ENCODE results near the gene TSC22D4.
"Not testable (repeated sequence)": the region's sequence is repeated elsewhere in the genome, so short reads cannot be mapped to it uniquely, and the experiment has no call there.

The TSC22D4 gene

DNA sequence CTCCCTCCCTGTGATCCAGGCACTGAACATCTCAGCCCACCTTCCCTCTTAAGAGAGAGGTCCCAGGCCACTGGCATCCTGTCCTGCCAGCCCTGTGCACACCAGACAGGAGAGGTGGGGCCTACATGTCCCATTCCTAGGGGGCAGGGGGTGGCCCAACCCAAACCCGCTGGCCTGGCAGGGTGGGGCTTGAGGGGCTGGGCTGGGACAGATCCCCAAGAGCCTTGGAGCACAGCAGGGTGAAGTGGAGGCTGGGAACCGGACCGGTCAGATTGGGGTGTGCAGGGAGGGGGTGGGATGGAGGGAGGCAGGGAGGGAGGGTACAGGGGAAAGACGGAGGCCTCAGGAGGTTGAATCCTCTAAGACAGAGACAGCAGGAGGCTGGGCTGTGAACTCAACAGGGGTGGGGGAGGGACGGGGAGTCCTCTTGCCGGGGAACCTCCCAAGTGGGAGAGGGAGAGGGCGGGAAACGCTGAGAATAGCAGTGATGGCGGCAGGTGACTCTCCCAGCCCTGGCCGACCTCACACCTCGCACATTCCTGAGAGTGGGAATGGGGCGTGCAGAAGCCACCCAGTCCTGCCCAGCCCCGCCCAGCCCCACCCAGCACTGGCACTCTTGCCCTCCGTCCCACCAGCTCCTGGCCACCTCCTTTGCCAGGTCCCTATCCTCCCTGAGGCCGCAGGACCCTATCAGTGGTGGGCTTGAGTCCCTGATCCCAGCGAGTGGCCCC is 6.7 kb downstream of the TSC22D4 start:
- ATAC-seq, result no peak

DNA sequence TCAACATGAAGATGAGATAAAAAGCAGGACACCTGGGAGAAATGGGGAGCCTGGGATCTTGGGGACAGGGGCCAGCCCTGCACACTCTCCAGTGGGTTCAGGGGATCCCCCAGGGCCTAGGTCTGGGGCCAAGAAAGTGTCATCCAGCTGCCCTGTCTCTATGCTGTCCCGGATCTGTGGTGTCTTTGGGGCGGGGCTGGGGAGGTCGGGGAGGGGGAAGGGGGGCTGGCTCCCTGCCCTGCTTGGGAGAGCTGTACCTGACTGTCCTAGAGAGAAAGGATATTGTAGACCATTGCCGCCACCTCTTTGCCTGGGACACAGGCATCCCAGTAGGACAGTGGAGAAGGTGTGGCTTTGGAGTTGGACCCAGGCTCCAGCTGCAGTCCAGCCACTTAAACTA is 8.0 kb downstream of the TSC22D4 start:
- ATAC-seq, result no peak

DNA sequence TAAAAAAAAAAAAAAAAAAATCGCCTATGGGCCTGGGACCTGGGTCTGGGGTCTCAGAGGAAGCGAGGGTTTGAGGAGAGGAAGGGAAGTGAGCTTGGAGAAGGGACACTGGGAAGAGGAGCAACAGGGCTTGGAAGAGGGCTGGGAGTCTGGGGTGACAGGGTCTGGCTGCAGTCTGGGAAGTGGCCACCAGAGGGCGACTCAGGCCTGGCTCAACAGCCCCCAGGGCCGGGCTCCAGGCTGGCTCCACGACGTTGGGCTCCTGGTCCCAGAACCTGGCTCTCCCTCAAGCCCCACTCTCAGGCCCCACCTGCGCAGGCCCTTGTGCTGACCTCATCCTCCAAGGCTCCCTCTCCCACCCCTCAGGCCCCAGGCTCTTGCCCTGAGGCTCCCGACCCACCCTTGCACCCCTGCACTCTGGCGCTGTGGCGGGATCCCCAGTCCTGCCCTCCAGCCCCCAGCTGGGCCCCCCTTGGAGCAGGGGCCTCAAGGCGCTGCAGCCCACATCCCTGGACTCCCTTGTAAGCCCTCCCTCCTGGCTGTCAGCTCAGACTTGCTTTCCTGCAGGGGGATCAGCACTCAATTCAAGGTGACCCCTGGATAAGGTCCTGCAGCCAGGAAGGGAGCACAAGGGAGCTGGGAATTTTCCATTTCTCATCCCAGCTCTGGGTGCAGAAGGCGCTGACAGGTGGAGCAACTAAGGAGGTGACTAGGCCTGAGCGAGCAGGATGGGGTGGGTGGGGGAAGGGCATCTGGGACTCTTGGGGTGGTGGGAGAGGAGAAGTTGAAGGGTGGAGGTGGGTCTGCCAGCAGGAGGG is 9.6 kb downstream of the TSC22D4 start:
- peak; percentile 81 to 91 for ATAC-seq

DNA sequence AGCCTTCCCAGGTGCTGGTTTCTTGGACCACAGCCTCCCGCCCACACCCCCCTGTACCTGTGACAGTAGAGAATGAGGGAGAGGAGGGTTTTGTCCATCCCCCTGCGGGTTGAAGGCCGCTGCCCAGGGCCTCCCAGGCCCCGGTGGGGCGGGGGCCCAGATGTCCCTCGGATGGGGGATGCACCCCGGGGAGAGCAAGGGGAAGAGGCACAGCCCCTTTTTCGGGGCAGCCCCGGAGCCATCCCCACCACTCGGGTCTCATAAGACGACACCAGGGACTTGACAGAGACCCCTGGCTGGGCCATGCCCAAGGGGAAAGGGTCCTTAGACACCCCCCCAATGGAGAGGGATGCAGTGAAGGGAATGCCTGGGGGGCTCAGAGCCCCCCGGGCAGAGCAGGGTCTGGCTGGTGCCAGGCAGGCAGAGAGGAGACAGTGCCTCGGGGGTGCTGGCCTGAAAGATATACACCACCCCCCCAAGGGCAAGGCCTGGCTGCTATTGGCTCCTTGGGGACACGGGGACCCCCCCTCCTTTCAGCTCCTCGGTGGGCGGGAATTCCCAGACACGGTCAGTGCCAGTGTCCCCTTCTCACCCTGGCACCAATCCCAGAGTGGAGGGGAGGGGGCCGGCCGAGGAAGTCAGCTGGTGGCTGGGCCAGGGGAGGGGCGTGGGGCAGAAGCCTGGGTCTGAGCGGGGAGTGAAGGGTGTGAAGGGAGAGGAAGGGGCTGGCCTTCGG is 11.2 kb downstream of the TSC22D4 start:
- no peak for ATAC-seq

DNA sequence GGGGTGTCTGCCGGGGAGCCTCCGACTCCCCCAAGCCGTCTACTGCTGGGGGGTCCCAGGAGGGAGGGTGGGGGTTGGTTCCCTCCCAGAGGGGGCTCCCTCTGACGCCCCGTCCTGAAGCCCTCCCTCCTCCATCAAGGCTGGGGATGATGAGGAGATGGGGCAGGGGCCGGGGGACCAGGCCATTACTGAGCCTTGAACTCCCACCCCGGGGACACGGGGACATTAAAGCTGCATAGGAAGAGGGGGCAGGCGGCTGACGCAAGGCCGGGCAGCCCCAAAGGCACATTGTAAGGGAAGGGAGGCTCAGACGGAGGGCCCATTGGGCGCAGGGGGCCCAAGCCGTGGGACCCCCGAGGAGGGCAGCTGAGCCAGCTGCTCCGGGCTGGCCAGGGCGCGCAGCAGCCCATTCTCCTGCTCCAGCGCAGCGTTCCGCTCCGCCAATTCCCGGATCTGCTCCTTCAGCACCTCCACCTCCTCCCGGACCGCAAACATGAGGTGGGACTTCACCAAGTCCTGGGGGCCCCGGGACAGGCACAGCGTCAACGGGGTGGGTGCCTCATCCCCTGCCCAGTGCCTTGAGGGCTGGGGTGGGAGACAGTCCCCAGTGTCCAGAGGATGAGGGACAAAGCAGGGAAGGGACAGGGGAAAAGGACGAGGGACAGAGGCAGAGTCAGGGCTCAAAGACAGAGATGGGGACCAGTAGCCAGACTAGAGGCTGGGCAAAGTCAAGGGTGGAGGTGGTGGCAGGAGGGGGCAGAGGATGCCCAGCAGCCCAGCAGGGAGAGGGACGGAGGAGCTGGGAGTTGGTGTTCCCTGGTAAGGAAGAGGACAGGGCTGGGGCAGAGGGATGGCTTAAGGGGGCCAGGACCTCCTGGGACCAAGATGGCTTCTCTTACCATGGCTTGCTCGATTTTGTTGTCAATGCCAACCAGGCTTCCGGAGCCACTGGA is 12.1 kb downstream of the TSC22D4 start:
- ATAC-seq, result no peak

DNA sequence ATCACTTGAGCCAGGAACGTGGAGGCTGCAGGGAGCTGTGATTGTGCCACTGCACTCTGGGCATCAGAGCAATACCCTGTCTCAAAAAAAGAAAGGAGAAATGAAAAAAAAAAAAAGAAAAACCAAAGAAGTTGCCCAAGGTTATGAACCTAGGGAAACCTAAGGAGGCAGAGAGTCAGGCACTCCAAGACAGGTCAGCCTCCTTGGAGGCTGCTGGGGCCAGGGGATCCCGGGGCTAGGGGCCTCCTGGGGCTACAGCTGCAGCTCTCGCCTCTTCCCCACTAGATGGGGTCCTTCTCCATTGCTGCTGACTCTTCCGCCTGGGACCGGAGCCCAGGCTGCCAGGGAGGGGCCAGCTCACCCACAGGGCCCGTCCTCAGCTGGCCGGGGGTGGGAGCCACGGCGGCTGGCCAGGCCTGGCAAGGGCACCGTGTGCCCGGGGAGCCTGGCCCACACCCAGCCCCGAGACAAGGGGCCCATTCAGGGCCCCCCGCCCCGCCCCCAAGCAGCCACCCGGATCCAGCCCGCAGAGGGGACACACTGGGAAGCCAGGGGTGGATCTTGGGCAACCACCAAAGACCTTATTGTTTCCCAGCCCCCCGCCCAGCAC is 13.2 kb downstream of the TSC22D4 start:
- no peak for ATAC-seq

DNA sequence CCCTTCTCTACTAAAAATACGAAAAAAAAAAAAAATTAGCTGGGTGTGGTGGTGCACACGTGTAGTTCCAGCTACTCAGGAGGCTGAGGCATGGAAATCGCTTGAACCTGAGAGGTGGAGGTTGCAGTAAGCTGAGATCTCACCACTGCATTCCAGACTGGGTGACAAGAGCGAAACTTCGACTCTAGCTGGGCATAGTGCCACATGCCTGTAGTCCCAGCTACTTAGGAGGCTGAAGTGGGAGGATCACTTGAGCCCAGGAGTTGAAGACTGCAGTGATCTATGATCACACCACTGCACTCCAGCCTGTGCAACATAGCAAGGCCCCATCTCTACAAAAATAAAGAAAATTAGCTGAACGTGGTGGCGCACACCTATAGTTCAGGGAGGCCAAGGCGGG is 13.7 kb downstream of the TSC22D4 start:
- ATAC-seq, result no peak

DNA sequence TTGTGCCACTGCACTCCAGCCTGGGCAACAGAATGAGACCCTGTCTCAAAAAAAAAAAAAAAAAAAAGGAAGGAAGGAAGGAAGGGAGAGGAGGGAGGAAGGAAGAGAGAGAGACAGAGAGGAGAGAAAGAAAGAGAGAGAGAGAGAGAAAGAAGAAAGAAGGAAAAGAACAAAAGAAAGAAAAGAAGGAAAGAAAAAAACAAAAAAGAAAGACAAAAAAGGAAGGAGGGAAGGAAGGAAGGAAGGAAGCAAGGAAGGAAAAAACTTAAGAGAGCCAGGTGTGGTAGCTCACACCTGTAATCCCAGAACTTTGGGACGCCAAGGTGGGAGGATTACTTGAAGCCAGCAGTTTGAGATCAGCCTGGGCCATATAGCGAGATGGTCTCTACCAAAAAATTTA is 14.2 kb downstream of the TSC22D4 start:
- ATAC-seq, result no peak

DNA sequence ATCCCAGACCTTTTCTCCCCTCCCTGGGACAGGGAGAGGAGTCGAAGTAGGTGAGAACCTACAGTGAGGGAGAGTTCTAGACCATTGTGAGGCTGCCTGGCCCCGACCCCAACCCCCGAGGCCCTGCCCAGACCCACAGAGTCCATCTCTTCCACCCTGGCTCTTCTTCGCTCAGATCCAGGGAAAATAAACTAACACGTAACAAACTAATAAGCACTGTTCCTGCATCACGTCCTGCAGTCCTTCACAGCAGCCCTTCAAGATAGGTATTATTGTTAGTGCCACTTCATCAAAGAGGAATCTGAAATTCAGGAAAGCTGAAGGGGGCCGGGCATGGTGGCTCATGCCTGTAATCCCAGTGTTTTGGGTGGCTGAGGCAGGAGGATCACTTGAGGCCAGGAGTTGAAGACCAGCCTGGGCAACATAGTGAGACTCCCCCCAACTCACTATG is 14.8 kb downstream of the TSC22D4 start, which contains the start of gene SPACDR:
SPACDR (minus strand) TSS at position 51 of the 451 bp plus-strand sequence. CDS start 235 bp downstream, outside the sequence.
- ATAC-seq, result no peak

DNA sequence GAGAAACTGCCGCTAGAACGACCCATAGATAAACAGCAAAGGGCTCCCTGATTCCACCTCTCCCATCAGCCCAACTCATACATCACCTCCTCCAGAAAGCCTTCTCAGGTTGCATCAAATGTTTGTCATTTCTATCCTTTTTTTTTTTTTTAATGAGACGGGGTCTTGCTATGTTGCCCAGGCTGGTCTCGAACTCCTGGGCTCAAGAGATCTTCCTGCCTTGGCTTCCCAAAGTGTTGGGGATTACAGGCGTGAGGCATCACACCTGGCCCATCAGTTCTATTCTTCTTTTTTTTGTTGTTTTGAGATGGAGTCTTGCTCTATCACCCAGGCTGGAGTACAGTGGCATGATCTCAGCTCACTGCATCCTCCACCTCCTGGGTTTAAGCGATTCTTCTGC is 22.0 kb downstream of the TSC22D4 start:
- no peak for ATAC-seq

DNA sequence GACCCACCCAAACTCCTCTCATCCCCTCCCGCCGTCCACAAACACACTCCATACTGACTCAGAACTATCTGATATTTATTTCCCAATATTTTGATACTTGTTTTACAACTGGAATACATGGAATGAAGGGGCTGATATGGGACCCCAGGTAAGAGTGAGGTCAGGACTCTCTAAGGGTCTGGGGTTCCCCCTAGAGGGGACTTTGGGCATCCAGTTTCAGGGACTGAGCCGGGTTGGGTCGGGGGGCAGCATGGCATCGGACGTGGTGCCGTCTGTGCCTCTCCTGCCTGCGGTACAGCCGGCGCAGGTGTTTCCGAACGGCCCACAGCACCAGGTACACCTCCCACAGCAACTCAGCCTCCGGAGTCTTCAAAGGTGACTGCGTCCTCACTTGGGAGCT is 22.5 kb downstream of the TSC22D4 start:
- ATAC-seq, result no peak

DNA sequence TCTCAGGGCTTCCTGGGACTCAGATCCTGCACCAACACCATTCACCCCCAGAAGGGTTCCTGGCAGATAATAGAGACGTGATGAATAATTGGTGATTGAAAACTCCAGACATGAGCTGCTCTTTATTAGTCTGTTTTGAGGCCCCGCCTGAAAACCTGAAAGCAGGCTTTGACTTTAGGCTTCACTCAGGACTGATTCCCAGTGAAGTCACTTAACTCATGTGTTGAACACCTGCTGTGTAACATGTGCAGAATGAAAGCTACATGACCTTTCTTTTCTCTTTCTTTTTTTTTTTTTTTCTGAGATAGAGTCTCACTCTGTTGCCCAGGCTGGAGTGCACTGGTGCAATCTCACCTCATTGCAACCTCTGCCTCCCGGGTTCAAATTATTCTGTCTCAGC is 23.8 kb downstream of the TSC22D4 start:
- ATAC-seq, result no peak

DNA sequence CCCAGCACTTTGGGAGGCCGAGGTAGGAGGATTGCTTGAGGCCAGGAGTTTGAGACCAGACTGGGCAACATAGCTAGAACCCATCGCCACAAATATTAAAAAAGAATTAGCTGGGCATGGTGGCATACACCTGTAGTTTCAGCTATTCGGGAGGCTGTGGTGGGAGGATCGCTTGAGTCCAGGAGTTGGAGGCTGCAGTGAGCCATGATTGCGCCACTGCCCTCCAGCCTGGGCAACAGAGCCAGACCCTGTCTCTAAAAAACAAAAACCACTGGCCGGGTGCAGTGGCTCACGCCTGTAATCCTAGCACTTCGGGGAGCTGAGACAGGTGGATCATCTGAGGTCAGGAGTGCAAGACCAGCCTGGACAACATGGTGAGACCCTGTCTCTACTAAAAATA is 25.2 kb downstream of the TSC22D4 start:
- ATAC-seq, result not testable (repeated sequence)

DNA sequence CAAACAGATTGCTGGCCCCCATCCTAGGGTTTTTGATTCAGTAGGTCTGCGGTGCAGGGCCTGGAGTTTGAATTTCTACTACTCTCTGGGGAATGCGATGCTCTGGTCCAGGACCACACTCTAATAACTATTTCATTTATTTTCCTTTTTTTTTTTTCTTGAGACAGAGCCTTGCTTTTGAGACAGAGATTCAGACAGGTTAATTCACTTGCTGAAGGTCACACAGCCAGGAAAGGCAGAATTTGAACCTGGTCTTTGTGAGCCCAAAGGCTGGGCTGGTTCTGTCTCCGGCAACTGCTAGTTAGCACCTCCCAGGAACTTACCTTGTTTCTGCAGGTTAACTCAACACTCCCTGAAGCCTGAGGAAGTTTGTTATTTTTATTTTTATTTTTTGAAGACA is 26.5 kb downstream of the TSC22D4 start:
- no peak for ATAC-seq

DNA sequence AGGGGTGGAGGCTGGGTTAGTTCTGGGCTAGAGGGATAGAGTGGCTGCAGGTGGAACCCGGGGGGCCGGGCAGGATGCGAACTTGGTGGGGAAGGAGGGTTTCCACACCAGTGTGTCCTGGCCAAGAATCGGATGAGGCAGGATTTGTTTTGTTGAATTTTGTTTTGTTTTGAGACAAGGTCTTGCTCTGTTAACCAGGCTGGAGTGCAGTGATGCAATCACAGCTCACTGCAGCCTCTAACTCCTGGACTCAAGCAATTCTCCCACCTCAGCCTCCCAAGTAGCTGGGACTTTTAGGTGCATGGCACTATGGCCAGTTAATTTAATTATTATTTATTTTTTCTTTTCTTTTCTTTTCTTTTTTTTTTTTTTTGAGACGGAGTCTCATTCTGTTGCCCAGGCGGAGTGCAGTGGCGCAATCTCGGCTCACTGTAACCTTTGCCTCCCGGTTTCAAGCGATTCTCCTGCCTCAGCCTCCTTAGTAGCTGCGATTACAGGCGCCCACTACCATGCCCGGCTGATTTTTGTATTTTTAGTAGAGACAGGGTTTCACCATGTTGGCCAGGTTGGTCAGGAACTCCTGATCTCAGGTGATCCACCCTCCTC is 29.7 kb downstream of the TSC22D4 start:
- ATAC-seq, result no peak

DNA sequence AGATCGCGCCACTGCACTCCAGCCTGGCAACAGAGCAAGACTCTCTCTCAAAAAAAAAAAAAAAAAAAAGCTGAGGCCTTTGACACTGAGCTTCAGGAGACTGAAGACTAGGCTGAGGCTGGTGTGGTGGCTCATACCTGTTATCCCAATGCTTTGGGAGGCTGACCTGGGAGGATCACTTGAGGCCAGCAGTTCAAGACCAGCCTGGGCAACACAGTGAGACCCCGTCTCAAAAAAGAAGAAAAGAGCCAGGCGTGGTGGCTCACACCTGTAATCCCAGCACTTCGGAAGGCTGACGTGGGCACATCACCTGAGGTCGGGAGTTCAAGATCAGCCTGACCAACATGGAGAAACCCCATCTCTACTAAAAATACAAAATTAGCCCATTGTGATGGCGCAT is 31.7 kb downstream of the TSC22D4 start:
- ATAC-seq, result not testable (repeated sequence)

DNA sequence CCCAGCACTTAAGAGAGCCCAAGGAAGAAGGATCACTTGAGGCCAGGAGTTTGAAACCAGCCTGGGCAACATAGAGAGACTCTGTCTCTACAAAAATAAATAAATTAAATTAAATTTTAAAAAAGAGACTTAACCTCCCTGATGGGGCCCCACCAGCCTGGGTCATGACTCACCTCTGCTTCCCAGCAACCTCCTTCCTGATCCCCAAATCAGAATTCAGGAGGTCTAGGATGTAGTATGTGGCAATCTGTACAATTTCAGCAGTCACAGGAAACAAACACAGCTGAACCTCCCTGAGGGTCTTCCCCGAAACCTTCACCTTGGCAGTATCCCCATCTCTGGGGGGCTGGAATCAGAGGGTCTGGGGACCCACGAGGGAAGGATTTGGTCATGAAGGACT is 33.0 kb downstream of the TSC22D4 start:
- ATAC-seq, result no peak

DNA sequence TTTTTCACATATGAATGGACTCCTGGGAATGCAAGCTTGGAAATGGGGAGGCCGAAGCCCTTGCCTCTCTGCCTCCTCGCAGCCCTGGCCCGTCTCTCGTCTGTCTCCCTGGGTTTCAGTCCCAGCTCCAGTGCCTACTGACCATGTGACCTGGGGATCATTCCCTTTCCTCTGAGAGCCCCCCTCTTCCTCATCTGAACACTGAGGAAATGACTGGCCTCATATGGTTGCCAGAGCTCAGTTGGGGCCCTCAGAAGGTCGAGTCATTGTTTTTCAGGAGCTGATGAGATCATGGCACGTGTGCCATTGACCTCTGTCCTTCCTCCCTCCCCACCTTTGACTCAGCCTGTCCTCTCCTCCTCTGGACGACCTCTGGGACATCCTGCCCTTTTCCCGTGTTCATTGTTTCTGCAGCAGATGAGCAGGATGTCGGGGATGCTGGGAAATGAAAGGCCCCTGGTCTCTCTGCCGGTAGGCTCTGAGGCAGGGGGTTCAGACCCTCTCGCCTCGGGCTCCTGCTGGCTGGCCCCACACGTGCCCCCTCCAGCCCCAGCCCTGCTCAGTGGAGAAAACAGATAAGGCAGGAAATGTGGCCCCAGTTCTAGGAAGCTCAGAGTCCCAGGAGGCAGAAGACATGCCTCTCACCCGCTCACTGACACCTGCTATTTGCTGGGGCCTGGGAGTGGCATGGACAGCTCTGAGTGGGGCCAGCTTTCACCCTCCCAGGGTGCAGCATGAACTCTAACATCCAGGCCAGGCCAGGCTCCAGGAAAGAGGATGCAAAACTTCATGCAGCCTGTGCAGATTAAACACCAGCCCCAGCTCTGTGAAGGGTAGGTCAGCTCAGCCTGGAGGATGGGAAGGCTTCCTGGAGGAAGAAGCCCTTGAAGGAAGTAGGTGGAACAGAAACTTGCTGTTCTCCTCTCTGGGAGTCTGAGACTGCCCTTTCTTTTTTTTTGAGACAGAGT is 34.4 kb downstream of the TSC22D4 start:
- peak; percentile 53 to 62 for ATAC-seq

DNA sequence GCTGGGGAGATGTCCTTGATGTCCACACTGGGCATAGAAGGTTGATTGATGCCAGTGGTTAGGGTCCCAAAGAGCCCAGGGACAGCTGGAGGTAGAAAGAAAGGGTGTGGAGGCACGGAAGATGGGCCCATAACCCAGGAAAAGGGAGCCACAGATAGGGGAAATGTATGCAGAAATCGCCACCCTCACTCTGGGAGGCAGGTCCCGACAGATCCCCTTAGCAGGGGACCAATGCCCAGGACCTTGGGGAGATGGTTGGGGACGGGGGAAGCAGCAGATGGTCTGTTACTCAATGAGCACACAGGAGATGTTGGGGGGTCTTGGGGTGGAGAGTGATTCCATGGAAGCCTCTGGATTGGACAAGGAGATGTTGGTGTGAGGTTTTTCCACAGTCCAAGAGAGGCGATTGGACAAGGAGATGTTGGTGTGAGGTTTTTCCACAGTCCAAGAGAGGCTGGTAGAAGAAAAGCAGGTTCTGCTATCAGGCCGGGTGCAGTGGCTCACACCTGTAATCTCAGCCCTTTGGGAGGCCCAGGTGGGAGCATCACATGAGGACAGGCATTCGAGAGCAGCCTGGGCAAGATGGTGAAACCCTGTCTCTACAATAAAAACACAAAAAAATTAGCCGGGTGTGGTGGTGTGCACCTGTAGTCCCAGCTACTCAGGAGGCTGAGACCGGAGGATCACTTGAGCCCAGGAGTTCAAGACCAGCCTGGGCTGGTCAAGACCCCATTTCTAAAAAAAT is 35.7 kb downstream of the TSC22D4 start:
- no peak for ATAC-seq

Measured in activated CD4-positive, CD25-positive, alpha-beta regulatory T cell treated with anti-CD3 and anti-CD28 coated beads, Interleukin-2, amount 50 U/mL, for 24 hours (primary cell).